ENCODE data around the gene GTF2F2. TPM values are rescaled to one million over a fixed set of nuclear protein-coding genes. Genes with fewer than 3 reads are reported as not detected.

GTF2F2 gene
- total and polyA plus RNA-seq, 9 of the 15 experiments (the other 6 are each of a cell fraction or from before 2014, with no cell fraction given), result 19.7 to 44.8 (median 32.4) TPM

DNA sequence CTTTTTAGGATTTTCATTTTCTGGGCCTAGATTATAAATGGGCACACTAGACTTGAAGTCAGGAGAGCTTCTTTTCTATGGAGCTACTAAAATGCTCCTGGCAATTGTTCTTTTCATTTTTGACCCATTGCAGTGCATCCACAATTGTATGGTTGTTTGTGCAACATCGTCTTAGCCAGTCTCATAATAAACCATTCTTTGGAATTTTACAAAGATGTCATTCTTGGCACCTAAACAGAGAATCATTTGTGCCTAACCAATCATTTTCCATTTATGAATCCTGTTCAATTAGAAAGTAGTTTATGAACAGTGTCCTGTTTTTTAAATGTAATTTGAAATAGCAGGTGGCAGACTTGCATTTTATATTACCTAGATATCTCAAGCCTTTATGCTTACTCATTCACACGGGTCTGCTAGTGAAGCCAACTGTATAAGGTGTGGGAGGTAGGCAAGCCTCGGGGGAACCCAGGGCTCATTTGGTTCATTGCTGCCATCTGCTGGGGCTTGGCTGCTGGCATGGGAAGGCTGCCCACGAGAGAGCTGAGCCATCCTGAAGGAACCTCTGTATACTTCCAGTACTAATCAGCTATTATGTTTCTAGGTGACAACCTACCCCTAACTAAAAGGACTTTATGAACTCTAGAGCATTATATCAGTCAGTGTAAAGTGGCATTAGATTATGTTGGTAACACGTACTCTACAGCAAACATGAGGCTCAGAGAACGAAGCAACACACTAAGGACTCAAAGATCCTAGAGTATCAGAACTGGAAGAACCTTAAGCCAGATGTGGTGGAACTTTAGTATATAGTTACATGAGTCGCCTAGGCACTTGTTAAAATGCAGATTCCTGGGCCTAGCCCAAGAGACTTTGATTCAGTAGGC lies 160.7 kb downstream of the GTF2F2 start:
- in situ Hi-C loops (cut with MboI) (no loop called here), intact Hi-C loops (cut with micrococcal nuclease) (no loop called here)
- Histone ChIP-seq H3K4me2 (ENCODE audit: insufficient read depth, low read length) (no peak overlapping the region), H3K4me1 (replicated peaks in 1 of 2; ENCODE audit: control insufficient read depth in 2 of 2, insufficient read depth in 2 of 2, low read length in 2 of 2) (no peaks in the 10 kb centered on the region; a peak in 1 of 5 replicates), H3K4me3 (no peak overlapping the region), H3K9me1 (ENCODE audit: control insufficient read depth, insufficient read depth, low read length) (no peaks in the 10 kb centered on the region), H3K79me2 (ENCODE audit: control insufficient read depth, insufficient read depth, low read length) (no peaks in the 10 kb centered on the region), H3K27me3 (ENCODE audit: control insufficient read depth in 2 of 2, insufficient read depth in 2 of 2, low read length in 2 of 2) (no peaks in the 10 kb centered on the region), H3K27ac (ENCODE audit: extremely low read depth, low read depth, low read length) (no peak overlapping the region), H3K9ac (ENCODE audit: insufficient read depth in 1 of 2, low read depth in 2 of 2, low read length in 2 of 2) (no peak overlapping the region), H3K36me3 (ENCODE audit: control insufficient read depth, insufficient read depth, low read length) (peaks cover 21% of the 10 kb centered on the region; the same call in 2 of the 3 replicates), H2AFZ (ENCODE audit: low read depth, low read length) (no peak overlapping the region), H3K9me3 (replicated peaks; ENCODE audit: control insufficient read depth, insufficient read depth, low read depth, low read length) (no peaks in the 10 kb centered on the region), H4K20me1 (replicated peaks; ENCODE audit: control insufficient read depth, insufficient read depth, low read length) (no peaks in the 10 kb centered on the region)
- DNase-seq (ENCODE audit: extremely low read depth in 1 of 4, low spot score in 3 of 4), result peak in 2 of 4 experiments; percentile 18 to 20
- no TSS peak for BruUV-seq (replicated peaks)
- POLR2A ChIA-PET, result interaction anchor here (0.6 to 0.7 kb wide), 4 partner anchors 9 to 192 kb away, joined by 3 to 4 read pairs (median 3); no protein-coding TSS in a partner anchor
- CTCF ChIA-PET (ENCODE audit: low intra/inter-chr PET ratio), result interaction anchor here (1.6 kb wide), 1 partner anchor 234 kb away, joined by 11 read pairs; no protein-coding TSS in a partner anchor
- 67% methylated on average over 7 of the region's 7 CpGs for WGBS (ENCODE audit: insufficient coverage, low coverage, missing lambda C conversion rate)
- no peak for FAIRE-seq
- ATAC-seq, result peak; percentile 65; the same call in 2 of the 3 replicates
- TF ChIP-seq ZNF584 (CRISPR knock-in tag; IDR thresholded peaks at IDR 0.05; ENCODE audit: low read depth) (no peak), GATA2 (CRISPR knock-in tag; IDR thresholded peaks at IDR 0.05) (no peak), RNF2 (IDR thresholded peaks at IDR 0.05) (no peak), MTA2 (IDR thresholded peaks at IDR 0.05; ENCODE audit: low read depth) (no peak), CEBPG (CRISPR knock-in tag; IDR thresholded peaks at IDR 0.05) (no peak), CEBPG (tag; conservative IDR thresholded peaks at IDR 0.05 in 1 of 2, IDR thresholded peaks at IDR 0.05 in 1 of 2) (no peak), RAD21 (CRISPR knock-in tag; conservative IDR thresholded peaks at IDR 0.05 in 1 of 2, IDR thresholded peaks at IDR 0.05 in 1 of 2) (peak; percentile 21 to 49; a peak in 3 of 4 replicates), HCFC1 (IDR thresholded peaks at IDR 0.05; ENCODE audit: low read depth, low read length) (no peak), SRSF3 (IDR thresholded peaks at IDR 0.05; ENCODE audit: insufficient read depth, low read length) (no peak), ZNF217 (CRISPR knock-in tag; IDR thresholded peaks at IDR 0.05) (no peak), NR1H2 (CRISPR knock-in tag; IDR thresholded peaks at IDR 0.05) (no peak), HNRNPL (IDR thresholded peaks at IDR 0.05; ENCODE audit: low read depth, low read length) (no peak), NFE2 (IDR thresholded peaks at IDR 0.05; ENCODE audit: low read depth) (peak; percentile 24; the same call in 1 of the 2 replicates)
- TF ChIP-seq, protein P1, sequence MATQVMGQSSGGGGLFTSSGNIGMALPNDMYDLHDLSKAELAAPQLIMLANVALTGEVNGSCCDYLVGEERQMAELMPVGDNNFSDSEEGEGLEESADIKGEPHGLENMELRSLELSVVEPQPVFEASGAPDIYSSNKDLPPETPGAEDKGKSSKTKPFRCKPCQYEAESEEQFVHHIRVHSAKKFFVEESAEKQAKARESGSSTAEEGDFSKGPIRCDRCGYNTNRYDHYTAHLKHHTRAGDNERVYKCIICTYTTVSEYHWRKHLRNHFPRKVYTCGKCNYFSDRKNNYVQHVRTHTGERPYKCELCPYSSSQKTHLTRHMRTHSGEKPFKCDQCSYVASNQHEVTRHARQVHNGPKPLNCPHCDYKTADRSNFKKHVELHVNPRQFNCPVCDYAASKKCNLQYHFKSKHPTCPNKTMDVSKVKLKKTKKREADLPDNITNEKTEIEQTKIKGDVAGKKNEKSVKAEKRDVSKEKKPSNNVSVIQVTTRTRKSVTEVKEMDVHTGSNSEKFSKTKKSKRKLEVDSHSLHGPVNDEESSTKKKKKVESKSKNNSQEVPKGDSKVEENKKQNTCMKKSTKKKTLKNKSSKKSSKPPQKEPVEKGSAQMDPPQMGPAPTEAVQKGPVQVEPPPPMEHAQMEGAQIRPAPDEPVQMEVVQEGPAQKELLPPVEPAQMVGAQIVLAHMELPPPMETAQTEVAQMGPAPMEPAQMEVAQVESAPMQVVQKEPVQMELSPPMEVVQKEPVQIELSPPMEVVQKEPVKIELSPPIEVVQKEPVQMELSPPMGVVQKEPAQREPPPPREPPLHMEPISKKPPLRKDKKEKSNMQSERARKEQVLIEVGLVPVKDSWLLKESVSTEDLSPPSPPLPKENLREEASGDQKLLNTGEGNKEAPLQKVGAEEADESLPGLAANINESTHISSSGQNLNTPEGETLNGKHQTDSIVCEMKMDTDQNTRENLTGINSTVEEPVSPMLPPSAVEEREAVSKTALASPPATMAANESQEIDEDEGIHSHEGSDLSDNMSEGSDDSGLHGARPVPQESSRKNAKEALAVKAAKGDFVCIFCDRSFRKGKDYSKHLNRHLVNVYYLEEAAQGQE (IDR thresholded peaks at IDR 0.05; ENCODE audit: borderline replicate concordance), result peak; percentile 28; the same call in 1 of the 2 replicates
- TF ChIP-seq, protein P1 (CRISPR knock-in tag; IDR thresholded peaks at IDR 0.05; ENCODE audit: low read depth), result no peak
